Fibroblast of mammary gland (primary cell): ENCODE measurements around the gene KIF3B.
A peak's percentile ranks its signal among the peaks of the same experiment; 100 is the strongest.
"Not testable (repeated sequence)": the region's sequence is repeated elsewhere in the genome, so short reads cannot be mapped to it uniquely, and the experiment has no call there.

Experiments
- DNase-seq: peaks from one replicate; pipeline ENCODE4 v3.0.0-alpha.2; 2010; ENCODE audit warnings: low read depth
- H3K4me3 ChIP-seq: 2 replicates; pipeline ENCODE4 v1.5.1; 2011; ENCODE audit warnings: low read depth, mild to moderate bottlenecking, low read length, moderate library complexity; ENCODE audit not compliant: control insufficient read depth
- TF ChIP-seq, protein P1 (sequence below): conservative IDR thresholded peaks from 2 replicates; pipeline ENCODE4 v1.5.1; 2011; ENCODE audit warnings: low read depth, low read length, inconsistent platforms; ENCODE audit not compliant: control insufficient read depth, insufficient read depth

KIF3B gene

DNA sequence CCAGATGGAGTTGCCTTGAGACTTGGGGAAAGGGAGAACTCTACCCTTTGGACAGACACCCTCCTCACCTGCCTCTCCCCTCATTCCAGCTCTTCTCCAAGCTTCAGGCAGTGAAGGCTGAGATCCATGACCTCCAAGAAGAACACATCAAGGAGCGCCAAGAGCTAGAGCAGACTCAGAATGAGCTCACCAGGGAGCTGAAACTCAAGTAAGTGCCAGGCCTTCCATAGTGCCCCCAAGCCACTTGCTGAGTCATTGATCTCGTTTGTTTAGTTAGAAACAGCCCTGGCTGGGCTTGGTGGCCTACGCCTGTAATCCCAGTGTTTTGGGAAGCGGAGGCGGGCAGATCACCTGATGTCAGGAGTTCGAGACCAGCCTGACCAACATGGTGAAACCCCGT, 39.2 kb downstream of the KIF3B start:
- TF ChIP-seq, protein P1, sequence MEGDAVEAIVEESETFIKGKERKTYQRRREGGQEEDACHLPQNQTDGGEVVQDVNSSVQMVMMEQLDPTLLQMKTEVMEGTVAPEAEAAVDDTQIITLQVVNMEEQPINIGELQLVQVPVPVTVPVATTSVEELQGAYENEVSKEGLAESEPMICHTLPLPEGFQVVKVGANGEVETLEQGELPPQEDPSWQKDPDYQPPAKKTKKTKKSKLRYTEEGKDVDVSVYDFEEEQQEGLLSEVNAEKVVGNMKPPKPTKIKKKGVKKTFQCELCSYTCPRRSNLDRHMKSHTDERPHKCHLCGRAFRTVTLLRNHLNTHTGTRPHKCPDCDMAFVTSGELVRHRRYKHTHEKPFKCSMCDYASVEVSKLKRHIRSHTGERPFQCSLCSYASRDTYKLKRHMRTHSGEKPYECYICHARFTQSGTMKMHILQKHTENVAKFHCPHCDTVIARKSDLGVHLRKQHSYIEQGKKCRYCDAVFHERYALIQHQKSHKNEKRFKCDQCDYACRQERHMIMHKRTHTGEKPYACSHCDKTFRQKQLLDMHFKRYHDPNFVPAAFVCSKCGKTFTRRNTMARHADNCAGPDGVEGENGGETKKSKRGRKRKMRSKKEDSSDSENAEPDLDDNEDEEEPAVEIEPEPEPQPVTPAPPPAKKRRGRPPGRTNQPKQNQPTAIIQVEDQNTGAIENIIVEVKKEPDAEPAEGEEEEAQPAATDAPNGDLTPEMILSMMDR = no peak
- H3K4me3 ChIP-seq = no peak overlapping the region
- DNase-seq = peak; percentile 47

DNA sequence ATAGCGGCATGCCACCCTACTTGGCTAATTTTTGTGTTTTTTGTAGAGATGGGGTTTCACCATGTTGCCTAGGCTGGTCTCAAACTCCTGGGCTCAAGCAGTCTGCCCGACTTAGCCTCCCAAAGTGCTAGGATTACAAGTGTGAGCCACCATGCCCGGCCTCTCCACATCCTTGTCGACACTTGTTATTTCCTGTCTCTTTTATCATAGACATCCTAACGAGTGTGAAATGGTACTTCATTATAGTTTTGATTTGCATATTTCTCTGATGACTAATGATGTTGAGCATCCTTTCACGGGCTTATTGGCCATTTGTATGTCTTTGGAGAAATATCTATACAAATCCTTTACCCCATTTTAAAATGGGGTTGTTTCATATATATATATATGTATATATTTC, 41.6 kb downstream of the KIF3B start:
- TF ChIP-seq, protein P1 = no peak
- no peak overlapping the region for H3K4me3 ChIP-seq
- no peak for DNase-seq

DNA sequence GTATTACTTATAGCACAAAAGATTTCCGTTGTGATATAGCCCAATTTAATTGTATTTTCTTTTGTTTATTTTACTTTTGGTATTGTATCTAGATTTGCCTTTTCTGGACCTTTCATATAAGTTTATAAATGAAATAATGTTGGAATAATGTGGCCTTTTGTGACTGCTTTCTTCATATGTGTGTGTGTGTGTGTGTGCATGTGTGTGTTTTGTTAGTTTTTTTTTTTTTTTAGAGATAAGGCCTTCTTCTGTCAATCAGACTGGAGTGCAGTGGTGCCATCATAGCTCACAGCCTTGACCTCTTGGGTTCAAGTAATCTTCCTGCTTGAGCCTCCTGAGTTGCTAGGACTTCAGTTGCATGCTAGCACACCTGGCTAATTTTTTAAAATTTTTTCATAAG, 42.9 kb downstream of the KIF3B start:
- no peak for DNase-seq
- TF ChIP-seq, protein P1 = no peak
- H3K4me3 ChIP-seq = no peak overlapping the region

DNA sequence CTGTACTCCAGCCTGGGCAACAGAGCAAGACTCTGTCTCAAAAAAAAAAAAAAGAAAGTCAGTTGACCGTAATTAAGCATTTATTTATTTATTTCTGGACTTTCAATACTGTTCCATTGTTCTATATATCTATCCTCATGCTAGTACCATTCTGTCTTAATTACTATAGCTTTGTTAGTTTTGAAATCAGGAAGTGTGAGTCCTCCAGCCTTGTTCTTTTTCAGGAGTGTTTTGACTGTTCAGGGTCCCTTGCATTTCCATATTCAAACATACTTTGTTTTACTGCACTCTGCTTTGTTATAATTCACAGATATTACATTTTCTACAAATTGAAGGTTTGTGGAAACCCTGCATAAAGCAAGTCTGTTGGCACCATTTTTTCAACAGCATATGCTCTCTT, 43.9 kb downstream of the KIF3B start:
- no peak for DNase-seq
- TF ChIP-seq, protein P1 = no peak
- H3K4me3 ChIP-seq = no peak overlapping the region

DNA sequence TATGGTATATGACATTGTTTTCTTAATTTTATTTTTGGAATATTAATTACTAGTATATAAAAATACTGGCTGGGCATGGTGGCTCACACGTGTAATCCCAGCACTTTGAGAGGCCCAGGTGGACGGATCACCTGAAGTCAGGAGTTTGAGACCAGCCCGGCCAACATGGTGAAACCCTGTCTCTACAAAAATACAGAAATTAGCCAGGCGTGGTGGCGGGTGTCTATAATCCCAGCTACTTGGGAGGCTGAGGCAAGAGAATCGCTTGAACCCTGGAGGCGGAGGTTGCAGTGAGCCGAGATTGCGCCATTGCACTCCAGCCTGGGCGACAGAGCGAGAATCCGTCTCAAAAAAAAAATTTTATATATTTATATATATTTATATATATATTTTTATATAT, 44.8 kb downstream of the KIF3B start:
- not testable (repeated sequence) for H3K4me3 ChIP-seq, DNase-seq

DNA sequence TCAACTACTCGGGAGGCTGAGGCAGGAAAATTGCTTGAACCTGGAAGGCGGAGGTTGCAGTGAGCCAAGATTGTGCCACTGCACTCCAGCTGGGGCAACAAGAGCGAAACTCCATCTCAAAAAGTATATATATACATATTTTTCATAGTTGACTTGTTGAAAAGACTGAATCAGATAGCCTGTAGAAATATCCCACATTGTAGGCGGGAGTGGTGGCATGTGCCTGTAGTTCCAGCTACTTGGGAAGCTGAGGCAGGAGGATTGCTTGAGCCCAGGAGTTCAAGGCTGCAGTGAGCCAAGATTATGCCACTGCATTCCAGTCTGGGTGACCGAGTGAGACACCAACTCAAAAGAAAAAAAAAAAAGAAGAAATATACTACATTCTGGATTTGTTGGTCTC, 46.3 kb downstream of the KIF3B start:
- H3K4me3 ChIP-seq, DNase-seq: not testable (repeated sequence)

DNA sequence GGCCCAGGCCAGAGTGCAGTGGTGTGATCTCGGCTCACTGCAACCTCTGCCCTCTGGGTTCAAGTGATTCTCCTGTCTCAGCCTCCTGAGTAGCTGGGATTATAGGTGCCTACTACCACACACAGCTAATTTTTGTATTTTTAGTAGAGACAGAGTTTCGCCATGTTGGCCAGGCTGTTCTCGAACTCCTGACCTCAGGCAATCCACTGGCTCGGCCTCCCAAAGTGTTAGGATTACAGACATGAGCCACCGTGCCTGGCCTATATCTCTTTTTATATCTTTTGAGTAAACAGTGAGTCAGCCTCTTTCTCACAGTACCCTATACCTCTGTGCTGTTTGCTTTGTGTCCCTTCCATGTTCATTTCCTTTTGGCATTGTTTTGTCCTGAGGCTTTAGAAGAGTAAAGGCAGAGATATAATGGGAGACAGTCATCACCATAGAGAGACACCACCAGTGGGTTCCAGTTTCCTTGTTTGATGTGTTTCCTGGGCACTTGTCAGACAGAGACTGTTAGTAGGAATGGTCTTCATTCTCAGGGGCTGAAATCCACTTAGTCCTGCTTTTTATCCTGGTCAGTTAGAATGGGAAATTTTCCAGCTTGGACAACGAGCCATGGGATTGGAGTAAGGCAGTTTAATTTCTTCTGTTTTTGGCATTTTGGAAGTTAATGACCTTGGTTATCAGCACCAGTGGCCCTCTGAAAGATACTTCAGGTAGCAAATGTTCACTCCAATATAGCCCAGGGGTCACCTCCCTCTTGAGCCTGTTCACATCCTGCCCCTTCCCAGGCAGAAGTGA, 48.5 kb downstream of the KIF3B start:
- peak; percentile 68 for DNase-seq
- TF ChIP-seq, protein P1 = no peak
- H3K4me3 ChIP-seq = no peak overlapping the region

DNA sequence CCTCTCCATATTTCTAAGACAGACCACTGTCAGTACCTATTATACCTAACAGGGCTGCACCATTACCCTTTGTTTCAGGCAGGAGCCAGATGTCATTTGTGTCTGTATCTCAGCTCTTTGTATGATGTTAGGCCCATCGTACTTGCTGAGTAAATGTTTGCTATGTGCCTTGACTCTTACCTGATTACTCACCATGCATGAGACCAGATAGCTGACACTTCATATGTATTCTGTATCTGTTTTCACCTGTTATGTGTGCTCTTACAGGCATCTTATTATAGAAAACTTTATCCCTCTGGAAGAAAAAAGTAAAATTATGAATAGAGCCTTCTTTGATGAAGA, 49.0 kb downstream of the KIF3B start:
- DNase-seq = no peak
- H3K4me3 ChIP-seq = no peak overlapping the region
- TF ChIP-seq, protein P1 = no peak
